Tibial nerve (tissue), 4 donors: ENCODE data around the gene MRTFA. TPM values are rescaled to one million over a fixed set of nuclear protein-coding genes. Genes with fewer than 3 reads are reported as not detected.
"Not testable (repeated sequence)": the region's sequence is repeated elsewhere in the genome, so short reads cannot be mapped to it uniquely, and the experiment has no call there.

ENCODE experiments used
- DNase-seq, 2 donors: peaks; one replicate each; pipeline ENCODE4 v3.0.0-alpha.2; 2019; ENCODE audit warnings: low spot score in 2 of 2
- H3K27ac ChIP-seq, 4 donors: fragments of 200-600 bp; sonication (generic) in 3 of 4; one replicate each; pipeline ENCODE4 v1.5.1; 2017 to 2019; ENCODE audit warnings: mild to moderate bottlenecking in 1 of 4
- H3K27me3 ChIP-seq, 2 donors: fragments of 200-600 bp; sonication (generic) in 1 of 2; one replicate each; pipeline versions ENCODE4 v1.5.1 to v1.6.0; 2017 to 2019
- H3K36me3 ChIP-seq, 3 donors: fragments of 200-600 bp; sonication (generic); one replicate each; pipeline ENCODE4 v1.5.1; 2018 to 2019
- H3K4me1 ChIP-seq, 4 donors: fragments of 200-600 bp; sonication (generic) in 3 of 4; one replicate each; pipeline ENCODE4 v1.5.1; 2017 to 2019
- H3K4me3 ChIP-seq, 4 donors: fragments of 200-600 bp; sonication (generic) in 3 of 4; one replicate each; pipeline ENCODE4 v1.5.1; 2017 to 2019; ENCODE audit warnings: mild to moderate bottlenecking in 1 of 4, moderate library complexity in 1 of 4
- H3K9me3 ChIP-seq, 4 donors: fragments of 200-600 bp; sonication (generic) in 3 of 4; one replicate each; pipeline ENCODE4 v1.5.1; 2017 to 2019
- EP300 ChIP-seq, 2 donors: sonication (generic); formaldehyde crosslinking; IDR thresholded peaks; one replicate each; pipeline ENCODE4 v1.6.1; 2017; ENCODE audit warnings: antibody characterized with exemption in 2 of 2, mild to moderate bottlenecking in 1 of 2
- POLR2A ChIP-seq, 2 donors: fragments of 450-650 bp; IDR thresholded peaks; one replicate each; pipeline ENCODE4 v1.6.1; 2017; ENCODE audit warnings: antibody characterized with exemption in 2 of 2, mild to moderate bottlenecking in 2 of 2, moderate library complexity in 2 of 2
- whole genome bisulfite sequencing, 2 donors: methylation state at CpG; one replicate each; pipeline ENCODE4 v1.1.5; 2018; 5-methylcytosine and 5-hydroxymethylcytosine counted together
- total RNA-seq, 4 donors: library from RNA; depleted of rRNA; stranded (reverse); fragments of >200 nt; gene quantifications; one replicate each; pipeline ENCODE4 v1.1.0, GENCODE V29; 2016
- TF ChIP-seq, protein P1 (sequence below), 5 experiments: fragments of 200-600 bp in 3 of 5; fragments of 450-650 bp in 2 of 5; sonication (generic) in 3 of 5; IDR thresholded peaks; one replicate each; pipeline ENCODE4 v1.5.1; 2016 to 2019; ENCODE audit warnings: antibody characterized with exemption in 5 of 5, mild to moderate bottlenecking in 3 of 5, moderate library complexity in 2 of 5

MRTFA gene
- total RNA-seq, 4 donors from 2014 or later, result 69.7 to 119 (median 104) TPM

DNA sequence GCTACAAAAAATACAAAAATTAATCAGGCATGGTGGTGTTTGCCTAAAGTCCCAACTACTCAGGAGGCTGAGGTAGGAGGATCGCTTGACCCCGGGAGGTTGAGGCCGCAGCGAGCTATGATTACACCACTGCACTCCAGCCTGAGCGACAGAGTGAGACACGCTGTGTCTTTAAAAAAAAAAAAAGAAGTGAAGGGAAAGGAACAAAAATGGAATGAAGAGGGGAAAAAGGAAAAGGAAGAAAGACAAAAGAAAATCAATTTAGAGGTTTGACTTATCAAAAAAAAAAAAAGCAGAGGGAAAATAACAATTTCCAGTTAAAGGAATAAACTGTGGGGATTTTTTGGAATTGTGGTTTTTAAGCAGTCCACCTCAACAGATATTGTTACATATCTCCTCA lies 36.8 kb downstream of the MRTFA start:
- no peak for DNase-seq
- Histone ChIP-seq H3K27ac (no peak overlapping the region), H3K27me3 (no peaks in the 10 kb centered on the region), H3K36me3 (no peaks in the 10 kb centered on the region), H3K9me3 (no peaks in the 10 kb centered on the region), H3K4me3 (no peak overlapping the region), H3K4me1 (peaks cover 0 to 70% (median 23%) of the 10 kb centered on the region in 4 donors)
- 97 to 98% methylated on average over 6 of the region's 6 CpGs for WGBS, 2 donors
- no peak for TF ChIP-seq EP300 (IDR thresholded peaks at IDR 0.05)
- no peak for TF ChIP-seq POLR2A (IDR thresholded peaks at IDR 0.05)
- TF ChIP-seq, protein P1, sequence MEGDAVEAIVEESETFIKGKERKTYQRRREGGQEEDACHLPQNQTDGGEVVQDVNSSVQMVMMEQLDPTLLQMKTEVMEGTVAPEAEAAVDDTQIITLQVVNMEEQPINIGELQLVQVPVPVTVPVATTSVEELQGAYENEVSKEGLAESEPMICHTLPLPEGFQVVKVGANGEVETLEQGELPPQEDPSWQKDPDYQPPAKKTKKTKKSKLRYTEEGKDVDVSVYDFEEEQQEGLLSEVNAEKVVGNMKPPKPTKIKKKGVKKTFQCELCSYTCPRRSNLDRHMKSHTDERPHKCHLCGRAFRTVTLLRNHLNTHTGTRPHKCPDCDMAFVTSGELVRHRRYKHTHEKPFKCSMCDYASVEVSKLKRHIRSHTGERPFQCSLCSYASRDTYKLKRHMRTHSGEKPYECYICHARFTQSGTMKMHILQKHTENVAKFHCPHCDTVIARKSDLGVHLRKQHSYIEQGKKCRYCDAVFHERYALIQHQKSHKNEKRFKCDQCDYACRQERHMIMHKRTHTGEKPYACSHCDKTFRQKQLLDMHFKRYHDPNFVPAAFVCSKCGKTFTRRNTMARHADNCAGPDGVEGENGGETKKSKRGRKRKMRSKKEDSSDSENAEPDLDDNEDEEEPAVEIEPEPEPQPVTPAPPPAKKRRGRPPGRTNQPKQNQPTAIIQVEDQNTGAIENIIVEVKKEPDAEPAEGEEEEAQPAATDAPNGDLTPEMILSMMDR (IDR thresholded peaks at IDR 0.05), result no peak

DNA sequence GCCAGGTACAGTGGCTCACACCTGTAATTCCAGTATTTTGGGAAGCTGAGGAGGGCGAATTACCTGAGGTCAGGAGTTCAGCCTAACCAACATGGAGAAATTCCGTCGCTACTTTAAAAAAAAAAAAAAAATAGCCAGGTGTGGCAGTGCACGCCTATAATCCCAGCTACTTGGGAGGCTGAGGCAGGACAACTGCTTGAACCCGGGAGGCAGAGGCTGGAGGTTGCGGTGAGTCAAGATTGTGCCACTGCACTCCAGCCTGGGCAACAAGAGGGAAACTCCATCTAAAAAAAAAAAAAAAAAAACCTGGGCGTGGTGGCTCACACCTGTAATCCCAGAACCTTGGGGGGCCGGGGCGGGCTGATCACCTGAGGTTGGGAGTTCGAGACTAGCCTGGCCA lies 37.8 kb downstream of the MRTFA start:
- not testable (repeated sequence) for H3K9me3 ChIP-seq, H3K36me3 ChIP-seq, H3K27ac ChIP-seq, DNase-seq, H3K27me3 ChIP-seq, H3K4me3 ChIP-seq
- H3K4me1 ChIP-seq, result peaks cover 0 to 72% (median 23%) of the 10 kb centered on the region in 4 donors
- 93% methylated on average over 10 of the region's 10 CpGs for WGBS, 2 donors

DNA sequence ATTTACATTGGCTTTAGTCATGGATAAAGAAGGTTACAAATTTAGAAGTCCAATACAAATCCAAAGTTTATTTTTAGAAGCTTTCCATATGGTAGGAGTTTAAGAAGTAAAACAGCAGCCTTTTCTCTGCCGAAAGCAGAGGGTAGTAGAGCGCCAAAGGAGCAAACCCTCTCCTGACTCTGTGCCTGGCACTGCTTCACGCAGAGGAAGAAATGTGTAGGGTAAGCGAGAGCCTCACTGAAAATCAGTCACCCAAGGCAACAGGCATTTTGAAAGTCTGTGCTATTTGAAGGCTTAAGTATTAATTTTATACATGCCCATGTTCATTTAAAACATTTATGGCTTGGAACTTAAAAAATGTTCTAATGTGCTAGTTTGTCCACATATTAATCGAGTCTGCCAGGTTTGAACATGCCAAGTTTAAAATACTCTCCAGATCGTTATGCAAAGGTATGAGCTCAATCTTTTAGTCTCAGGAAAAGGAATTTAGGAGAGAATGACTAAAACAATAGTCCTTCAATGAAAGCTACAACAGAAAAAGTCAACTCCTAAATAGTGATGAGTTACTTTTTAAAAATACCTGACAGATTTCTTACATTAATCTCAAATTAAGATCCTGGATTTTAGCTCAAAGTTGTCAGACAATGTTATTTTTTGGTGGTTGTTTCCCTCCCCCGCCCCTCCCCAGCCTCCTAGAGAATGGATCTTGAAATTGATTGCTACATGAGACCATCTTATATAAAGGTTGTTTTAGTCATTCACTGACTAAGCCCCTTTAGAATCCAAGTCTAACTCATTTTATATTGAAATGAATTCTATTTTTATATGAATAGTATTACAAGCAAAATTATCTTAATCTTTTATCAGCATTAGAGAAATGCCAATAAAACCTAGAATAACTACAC lies 38.7 kb downstream of the MRTFA start:
- whole genome bisulfite sequencing, 2 donors, result 61 to 67% methylated on average over 7 of the region's 7 CpGs
- Histone ChIP-seq H3K4me1 (peaks cover 0 to 70% (median 21%) of the 10 kb centered on the region in 4 donors), H3K9me3 (no peaks in the 10 kb centered on the region), H3K27me3 (no peaks in the 10 kb centered on the region), H3K4me3 (no peak overlapping the region), H3K27ac (peak overlapping the region in 1 of 4 donors; percentile 8), H3K36me3 (no peaks in the 10 kb centered on the region)
- no peak for TF ChIP-seq POLR2A (IDR thresholded peaks at IDR 0.05)
- no peak for TF ChIP-seq EP300 (IDR thresholded peaks at IDR 0.05)
- TF ChIP-seq, protein P1 (IDR thresholded peaks at IDR 0.05), result no peak
- no peak for DNase-seq

DNA sequence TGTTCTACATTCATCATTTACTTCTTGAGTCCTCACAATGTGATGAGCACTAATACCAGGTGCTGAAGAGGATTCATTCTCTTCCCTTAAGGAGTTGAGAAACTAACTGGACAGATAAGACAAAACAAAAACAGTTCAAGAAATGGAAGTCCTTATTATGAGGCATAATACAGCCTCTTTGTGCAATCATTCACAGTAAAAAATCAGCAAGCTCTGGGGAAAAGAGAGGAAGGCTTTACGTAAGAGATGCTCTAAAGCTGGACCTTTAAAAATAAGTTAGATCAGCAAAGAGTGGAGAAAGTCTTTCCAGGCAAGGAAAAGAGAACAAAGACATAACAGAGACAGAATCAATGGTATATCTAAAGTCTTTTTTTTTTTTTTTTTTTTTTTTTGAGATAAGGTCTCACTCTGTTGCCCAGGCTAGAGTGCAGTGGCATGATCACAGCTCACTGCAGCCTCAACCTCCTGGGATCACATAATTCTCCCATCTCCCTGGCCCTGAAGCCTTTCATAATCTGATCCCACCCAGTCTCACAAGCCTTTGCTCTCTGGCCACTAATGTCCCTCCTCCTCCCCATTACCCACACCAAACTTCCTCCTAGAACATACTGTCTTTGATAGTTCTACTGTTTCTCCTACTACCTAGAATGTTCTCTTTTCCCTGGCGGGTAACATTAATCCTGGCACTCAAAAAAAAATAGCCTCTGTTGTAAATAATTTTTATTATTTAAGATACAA lies 40.9 kb downstream of the MRTFA start:
- H3K4me3 ChIP-seq, result no peak overlapping the region
- no peak for DNase-seq
- WGBS, 2 donors, result 73 to 77% methylated on average over 2 of the region's 2 CpGs
- no peaks in the 10 kb centered on the region for H3K27me3 ChIP-seq
- peak overlapping the region in 2 of 4 donors; percentile 26 to 42 for H3K27ac ChIP-seq
- no peaks in the 10 kb centered on the region for H3K36me3 ChIP-seq
- TF ChIP-seq, protein P1 (IDR thresholded peaks at IDR 0.05), result no peak
- TF ChIP-seq POLR2A (IDR thresholded peaks at IDR 0.05), result no peak
- TF ChIP-seq EP300 (IDR thresholded peaks at IDR 0.05), result no peak
- no peaks in the 10 kb centered on the region for H3K9me3 ChIP-seq
- peaks cover 0 to 56% (median 16%) of the 10 kb centered on the region in 4 donors for H3K4me1 ChIP-seq

DNA sequence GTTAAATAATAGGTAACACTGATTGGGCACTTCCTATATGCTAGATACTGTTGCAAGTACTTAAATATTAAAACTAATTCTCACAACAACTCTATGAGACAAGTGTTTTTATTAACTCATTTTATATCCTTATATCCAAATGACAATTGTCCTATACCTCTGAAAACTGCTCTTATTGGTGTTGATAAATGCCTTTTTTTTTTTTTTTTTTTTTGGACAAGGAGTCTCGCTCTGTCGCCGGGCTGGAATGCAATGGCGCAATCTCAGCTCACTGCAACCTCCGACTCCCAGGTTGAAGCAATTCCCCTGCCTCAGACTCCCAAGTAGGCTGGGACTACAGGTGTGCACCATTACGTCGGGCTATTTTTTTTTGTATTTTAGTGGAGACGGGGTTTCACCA lies 41.6 kb downstream of the MRTFA start:
- TF ChIP-seq, protein P1 (IDR thresholded peaks at IDR 0.05), result no peak
- TF ChIP-seq POLR2A (IDR thresholded peaks at IDR 0.05), result no peak
- no peak for TF ChIP-seq EP300 (IDR thresholded peaks at IDR 0.05)
- H3K9me3 ChIP-seq, result no peaks in the 10 kb centered on the region
- no peak for DNase-seq
- H3K4me3 ChIP-seq, result no peak overlapping the region
- H3K36me3 ChIP-seq, result no peaks in the 10 kb centered on the region
- WGBS, 2 donors, result 91 to 94% methylated on average over 8 of the region's 8 CpGs
- H3K27ac ChIP-seq, result no peak overlapping the region
- peaks cover 0 to 48% (median 16%) of the 10 kb centered on the region in 4 donors for H3K4me1 ChIP-seq
- no peaks in the 10 kb centered on the region for H3K27me3 ChIP-seq
